Measurements from ENCODE around the gene ALG14.
"Not testable (repeated sequence)": the region's sequence is repeated elsewhere in the genome, so short reads cannot be mapped to it uniquely, and the experiment has no call there.

The ALG14 gene

GRCh38 chr1:95041491-95042165, 31.1 kb downstream of the ALG14 start:
- DNase-seq: no peak

DNA sequence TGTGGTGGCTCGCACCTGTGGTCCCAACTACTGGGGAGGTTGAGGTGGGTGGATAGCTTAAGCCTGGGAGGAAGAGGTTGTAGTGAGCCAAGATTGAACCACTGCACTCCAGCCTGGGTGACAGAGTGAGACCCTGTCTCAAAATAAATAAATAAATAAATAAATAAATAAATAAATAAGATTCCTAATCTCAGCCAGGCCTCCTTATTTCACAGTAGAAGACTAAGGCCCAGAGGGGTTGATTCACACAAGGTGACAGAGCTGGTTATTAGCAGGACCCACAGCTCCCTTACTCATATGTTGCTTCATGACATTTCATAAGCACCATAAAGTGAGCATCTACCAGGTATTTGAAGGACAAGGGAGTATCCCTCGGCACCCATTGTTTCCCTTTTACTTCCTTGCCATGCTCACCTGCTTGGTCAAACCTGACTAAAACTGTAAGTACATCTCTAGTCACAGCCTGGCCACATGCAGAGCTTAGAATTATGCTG, 32.7 kb downstream of the ALG14 start:
- DNase-seq: no peak

GRCh38 chr1:95039360-95040031, 33.3 kb downstream of the ALG14 start:
- no peak for DNase-seq

DNA sequence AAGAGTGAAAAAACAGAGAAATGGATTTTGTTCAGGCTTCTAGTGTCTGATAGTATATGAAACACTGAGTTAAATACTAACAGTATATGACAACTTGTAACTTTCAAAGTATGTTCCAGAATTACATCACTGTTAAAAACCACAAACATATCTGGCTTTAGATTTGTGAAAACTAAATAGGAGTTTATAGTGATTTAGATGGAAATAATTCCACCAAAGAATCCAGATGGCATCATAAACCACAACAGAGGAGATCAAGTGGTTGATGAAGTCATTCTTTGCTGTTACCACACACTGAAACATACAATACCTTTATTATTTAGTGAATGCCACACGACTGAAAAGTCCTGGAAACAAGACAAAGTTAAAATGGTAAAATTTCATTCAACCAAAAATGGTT, 37.2 kb downstream of the ALG14 start:
- DNase-seq: no peak

DNA sequence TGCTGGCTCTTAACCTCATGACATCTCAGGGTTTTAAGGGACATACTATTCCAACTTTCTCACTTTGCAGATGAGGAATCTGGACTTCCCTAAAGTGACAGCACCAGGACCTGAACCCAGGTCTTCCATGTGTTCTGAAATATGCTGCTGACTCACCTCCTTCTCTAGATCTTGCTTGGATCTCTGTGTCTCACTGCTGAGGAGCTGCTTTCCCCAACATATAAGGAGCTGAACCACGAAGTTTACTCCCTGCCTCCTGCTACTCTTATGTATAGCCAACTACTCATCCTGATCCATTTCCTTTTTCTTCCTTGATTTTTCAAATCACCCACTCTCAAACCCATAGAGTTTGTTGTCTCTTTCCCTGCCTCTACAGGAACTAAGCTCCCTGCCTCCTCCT, 38.2 kb downstream of the ALG14 start:
- no peak for DNase-seq

GRCh38 chr1:95033843-95034242, 38.9 kb downstream of the ALG14 start:
- DNase-seq: no peak

- DNase-seq: no peak
These were observed 43.2 kb downstream of the ALG14 start for GRCh38 chr1:95029532-95029931.

DNA sequence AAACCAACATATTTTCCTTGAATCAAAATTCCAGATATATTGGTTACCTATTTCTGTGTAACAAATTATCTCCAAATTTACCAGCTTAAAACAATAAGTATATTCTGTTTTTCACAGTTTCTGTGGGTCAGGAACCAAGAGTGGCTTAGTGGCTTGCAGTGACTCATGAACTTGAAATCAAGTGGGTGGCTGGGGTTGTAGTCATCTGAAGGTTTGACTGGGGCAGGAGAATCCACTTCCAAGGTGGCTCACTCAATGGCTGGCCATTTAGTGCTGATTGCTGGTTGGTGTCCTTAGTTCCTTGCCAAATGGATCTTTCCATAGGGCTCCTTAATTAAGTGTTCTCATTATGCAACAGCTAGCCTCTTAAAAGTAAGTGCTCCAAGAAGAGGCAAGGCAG, 43.8 kb downstream of the ALG14 start:
- no peak for DNase-seq

DNA sequence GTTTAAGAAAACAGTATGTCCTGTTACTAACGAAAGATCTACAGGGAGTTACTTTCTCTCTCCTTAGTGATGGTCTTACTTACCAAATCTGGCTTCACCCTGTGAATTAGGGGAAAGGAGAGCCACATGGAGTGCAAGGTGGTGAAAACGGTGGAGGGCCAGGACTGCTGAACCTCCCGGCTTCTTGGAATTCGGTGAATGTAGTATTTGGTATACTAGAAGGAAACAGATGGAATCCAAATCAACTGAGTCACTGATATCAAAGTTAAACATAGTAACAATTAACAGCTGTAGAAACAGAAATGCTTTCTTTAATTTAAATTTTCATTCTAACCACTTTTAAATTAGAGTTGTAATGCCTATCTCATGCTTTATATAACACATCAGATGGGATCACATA, 45.7 kb downstream of the ALG14 start:
- DNase-seq: no peak

DNA sequence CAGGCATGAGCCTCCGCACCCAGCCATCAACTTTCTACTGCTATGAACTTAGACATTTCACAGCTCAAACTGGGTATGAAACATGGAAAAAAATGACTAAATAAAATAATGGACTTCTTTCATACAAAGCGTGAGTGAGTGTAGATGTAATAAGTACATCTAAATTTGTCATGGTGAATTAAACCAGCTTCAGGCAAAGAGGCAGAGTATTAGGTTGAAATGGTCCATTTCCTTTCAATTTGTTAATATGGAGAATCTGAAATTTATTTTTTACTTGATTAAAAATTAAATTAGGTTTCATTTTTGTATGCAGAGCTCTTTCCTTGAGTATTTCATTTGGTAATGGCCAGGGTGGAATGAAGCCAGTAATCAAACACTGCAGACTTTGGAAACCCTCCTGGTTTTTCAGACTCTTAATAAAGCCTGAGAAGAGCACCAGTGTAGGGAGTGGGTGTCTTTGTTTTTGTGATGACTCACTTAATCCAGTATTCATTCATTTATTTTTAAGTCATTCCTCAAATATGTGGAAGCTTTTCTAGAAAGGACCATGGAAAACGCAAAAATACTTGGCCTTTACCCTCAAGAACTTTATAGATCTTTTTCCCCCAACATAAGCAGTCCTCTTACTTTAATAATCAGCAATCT, 49.2 kb downstream of the ALG14 start:
- DNase-seq: no peak

GRCh38 chr1:95022644-95022926, 50.2 kb downstream of the ALG14 start:
- no peak for DNase-seq

DNA sequence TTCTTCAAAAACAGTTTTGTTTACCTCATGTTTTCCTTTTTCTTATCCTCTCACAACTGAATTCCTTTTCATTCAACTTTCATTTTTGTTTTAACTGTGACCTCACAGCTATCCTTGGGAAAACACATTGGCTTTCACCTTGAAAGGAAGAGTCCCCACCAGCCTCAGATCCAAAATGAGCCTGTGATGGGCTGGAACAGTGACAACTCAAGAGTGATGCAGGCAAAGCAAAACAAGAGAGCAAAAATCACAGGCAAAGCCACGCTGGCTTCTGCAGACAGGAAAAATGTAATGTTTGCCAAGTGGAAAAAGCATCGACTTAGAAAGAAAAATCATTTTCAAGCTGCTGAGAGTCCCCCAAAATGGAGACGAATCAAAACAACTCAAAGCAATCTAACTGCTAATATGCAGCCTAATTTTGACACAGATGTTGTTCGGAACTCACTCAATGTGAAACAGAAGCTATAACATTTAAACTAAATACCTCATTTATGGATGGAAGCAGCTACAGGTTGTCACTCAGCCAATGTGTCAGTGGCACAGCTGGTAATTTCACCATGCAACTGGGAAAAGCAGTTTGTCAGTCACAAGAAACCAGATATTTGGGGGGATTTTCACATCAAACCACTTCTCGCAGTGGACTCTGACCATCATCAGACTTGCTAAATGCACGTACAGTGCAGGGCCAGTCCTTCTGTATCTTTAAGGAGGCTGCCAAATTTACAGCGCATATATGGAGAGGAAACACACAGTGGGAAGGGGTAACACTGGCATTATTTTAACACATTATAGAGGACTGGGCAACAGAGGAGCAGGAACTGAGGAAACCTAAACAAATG, 50.7 kb downstream of the ALG14 start:
- DNase-seq: no peak

GRCh38 chr1:95021119-95021518, 51.6 kb downstream of the ALG14 start:
- DNase-seq: no peak

DNA sequence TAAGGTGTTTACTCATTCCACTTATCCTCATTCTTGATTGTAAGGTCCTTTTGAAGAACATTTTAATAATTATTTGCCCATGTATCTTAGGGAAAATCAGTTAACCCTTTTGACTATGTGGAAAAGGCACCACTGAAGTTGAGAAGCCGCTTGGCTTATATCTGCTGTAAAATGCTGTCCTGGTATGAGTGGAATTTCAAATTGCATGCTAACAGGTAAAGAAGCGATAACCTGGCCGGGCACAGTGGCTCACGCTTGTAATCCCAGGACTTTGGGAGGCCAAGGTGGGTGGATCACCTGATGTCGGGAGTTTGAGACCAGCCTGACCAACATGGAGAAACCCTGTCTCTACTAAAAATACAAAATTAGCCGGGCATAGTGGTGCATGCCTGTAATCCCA, 53.3 kb downstream of the ALG14 start:
- not testable (repeated sequence) for DNase-seq

GRCh38 chr1:95018602-95019369, 54.0 kb downstream of the ALG14 start:
- DNase-seq: no peak

- no peak for DNase-seq
These were observed 55.0 kb downstream of the ALG14 start for GRCh38 chr1:95017775-95018174.

GRCh38 chr1:95015076-95015475, 57.7 kb downstream of the ALG14 start:
- no peak for DNase-seq

- no peak for DNase-seq
These were observed 58.7 kb downstream of the ALG14 start for GRCh38 chr1:95013950-95014574.

DNA sequence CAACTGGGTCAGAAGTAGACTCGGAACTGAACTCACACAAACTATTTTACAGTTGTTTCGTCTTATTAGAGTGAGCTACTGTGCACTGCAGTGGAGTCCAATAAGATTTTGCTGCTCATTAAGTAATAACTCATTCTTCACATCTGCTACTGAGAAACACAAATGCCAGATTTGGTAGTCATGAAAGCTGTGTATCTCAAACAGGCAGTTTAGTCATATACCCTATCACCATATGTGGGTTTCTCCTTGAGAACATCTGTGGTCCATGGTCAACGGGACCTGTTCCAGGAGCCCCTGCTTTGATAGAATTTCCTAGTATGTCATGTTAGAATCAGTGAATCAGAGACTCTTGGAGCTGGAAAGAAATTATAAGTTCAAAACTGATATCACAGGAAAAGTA, 60.4 kb downstream of the ALG14 start:
- DNase-seq: no peak

DNA sequence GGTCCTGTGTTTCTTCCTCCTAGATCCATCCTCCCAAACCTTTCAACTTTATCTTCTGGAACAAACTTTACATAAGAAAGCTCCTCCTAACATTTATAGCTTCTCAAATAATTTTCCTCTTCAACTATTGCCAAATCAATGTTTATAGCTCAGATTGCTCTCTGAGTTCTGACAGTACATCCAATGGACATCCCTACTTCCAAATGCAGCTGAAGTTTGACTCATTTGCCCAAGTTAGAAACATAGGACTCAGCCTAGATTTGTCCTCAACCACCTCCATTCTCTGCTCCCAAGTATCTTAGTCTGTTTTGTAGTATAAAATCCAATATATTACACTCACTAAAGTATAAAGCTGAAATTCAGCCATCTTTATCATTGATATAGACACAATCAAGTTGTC, 62.6 kb downstream of the ALG14 start:
- DNase-seq: no peak

- no peak for DNase-seq
These were observed 65.1 kb downstream of the ALG14 start for GRCh38 chr1:95007687-95008086.

DNA sequence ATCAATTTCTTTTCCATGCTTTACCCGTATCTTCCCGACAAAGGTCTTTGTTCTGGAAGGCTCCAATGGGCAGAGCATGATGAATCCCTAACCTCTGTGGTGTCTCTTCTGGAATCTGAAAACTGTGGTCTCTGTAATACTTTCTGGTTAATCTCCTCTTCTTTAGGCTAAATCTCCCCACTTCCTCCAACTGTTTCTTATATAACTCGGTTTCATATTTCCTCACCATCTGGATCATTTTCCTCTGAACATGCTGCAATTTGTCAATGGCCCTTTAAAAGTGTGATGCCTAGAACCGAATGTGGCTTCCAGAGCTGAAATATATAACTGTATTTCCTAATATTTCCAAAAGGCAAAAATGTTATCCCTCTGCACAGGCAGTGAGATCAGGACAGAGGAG, 66.1 kb downstream of the ALG14 start:
- no peak for DNase-seq
